Mesenchymal stem cell (in vitro differentiated cells and primary cell): ENCODE results near the gene PRDM1.

Source experiments
- DNase-seq: peaks from one replicate; pipeline ENCODE4 v3.0.0-alpha.2; 2013
- H2AFZ ChIP-seq: one replicate; pipeline ENCODE4 v1.6.1; 2013; ENCODE audit warnings: low read depth, mild to moderate bottlenecking, control low read depth, inconsistent platforms, low read length, moderate library complexity
- H2AK5ac ChIP-seq: 2 replicates; pipeline ENCODE4 v1.6.1; 2013; ENCODE audit warnings: low read length, moderate library complexity, mild to moderate bottlenecking, inconsistent platforms; ENCODE audit not compliant: severe bottlenecking
- H2BK120ac ChIP-seq: one replicate; pipeline ENCODE4 v1.6.1; 2013; ENCODE audit warnings: low read depth, mild to moderate bottlenecking, inconsistent platforms, low read length, moderate library complexity
- H2BK12ac ChIP-seq, 2 experiments: one replicate each; pipeline ENCODE4 v1.6.1; 2013; ENCODE audit warnings: inconsistent platforms in 2 of 2, low read length in 2 of 2, mild to moderate bottlenecking in 2 of 2, moderate library complexity in 2 of 2, control low read depth in 1 of 2
- H2BK15ac ChIP-seq: one replicate; pipeline ENCODE4 v1.6.1; 2013; ENCODE audit warnings: mild to moderate bottlenecking, low read depth, inconsistent platforms; ENCODE audit not compliant: poor library complexity, severe bottlenecking
- H2BK5ac ChIP-seq: 2 replicates; pipeline ENCODE4 v1.6.1; 2013; ENCODE audit warnings: low read depth, mild to moderate bottlenecking, low read length, control low read depth, inconsistent platforms; ENCODE audit not compliant: poor library complexity, severe bottlenecking
- H3K14ac ChIP-seq, 2 experiments: one replicate each; pipeline ENCODE4 v1.6.1; 2013; ENCODE audit warnings: inconsistent platforms in 2 of 2, low read length in 2 of 2, control low read depth in 1 of 2, mild to moderate bottlenecking in 1 of 2, moderate library complexity in 1 of 2
- H3K18ac ChIP-seq, 2 experiments: one replicate each; pipeline ENCODE4 v1.6.1; 2013; ENCODE audit warnings: inconsistent platforms in 2 of 2, low read length in 2 of 2, control low read depth in 1 of 2, low read depth in 1 of 2, mild to moderate bottlenecking in 1 of 2
- H3K23ac ChIP-seq, 2 experiments: one replicate each; pipeline ENCODE4 v1.6.1; 2013; ENCODE audit warnings: inconsistent platforms in 2 of 2, low read length in 2 of 2, mild to moderate bottlenecking in 2 of 2, moderate library complexity in 2 of 2, control low read depth in 1 of 2
- H3K27ac ChIP-seq: 2 replicates; pipeline ENCODE4 v1.5.1; 2013; ENCODE audit warnings: mild to moderate bottlenecking, moderate library complexity, low read length, control low read depth, inconsistent platforms; ENCODE audit not compliant: poor library complexity, severe bottlenecking
- H3K27me3 ChIP-seq, 2 experiments: 2 replicates each; pipeline versions ENCODE4 v1.6.1 to v1.7.0; 2013; ENCODE audit warnings: low read length in 2 of 2, mild to moderate bottlenecking in 2 of 2, moderate library complexity in 2 of 2, control low read depth in 1 of 2, inconsistent platforms in 1 of 2; ENCODE audit not compliant: control insufficient read depth in 1 of 2, insufficient read depth in 1 of 2
- H3K36me3 ChIP-seq, 2 experiments: 2 replicates each; pipeline versions ENCODE4 v1.6.1 to v1.7.0; 2013; ENCODE audit warnings: low read length in 2 of 2, control low read depth in 1 of 2, inconsistent platforms in 1 of 2, low read depth in 1 of 2, mild to moderate bottlenecking in 1 of 2; ENCODE audit not compliant: insufficient read depth in 2 of 2, control insufficient read depth in 1 of 2
- H3K4ac ChIP-seq, 2 experiments: one replicate each; pipeline ENCODE4 v1.6.1; 2013; ENCODE audit warnings: inconsistent platforms in 2 of 2, low read length in 2 of 2, mild to moderate bottlenecking in 2 of 2, moderate library complexity in 2 of 2, control low read depth in 1 of 2, low read depth in 1 of 2
- H3K4me1 ChIP-seq: 2 replicates; pipeline ENCODE4 v1.6.1; 2013; ENCODE audit warnings: low read depth, low read length, control low read depth; ENCODE audit not compliant: control insufficient read depth, insufficient read depth
- H3K4me2 ChIP-seq: 2 replicates; pipeline ENCODE4 v1.6.1; 2013; ENCODE audit warnings: low read length, mild to moderate bottlenecking, inconsistent platforms; ENCODE audit not compliant: poor library complexity, severe bottlenecking
- H3K4me3 ChIP-seq, 2 experiments: 2 replicates each; pipeline versions ENCODE4 v1.5.1 to v1.7.0; 2013; ENCODE audit warnings: low read length in 2 of 2, mild to moderate bottlenecking in 2 of 2, control low read depth in 1 of 2, low read depth in 1 of 2; ENCODE audit not compliant: insufficient read depth in 1 of 2
- H3K79me1 ChIP-seq: replicated peaks from 2 replicates; pipeline ENCODE4 v1.6.1; 2013; ENCODE audit warnings: mild to moderate bottlenecking, control low read depth, low read length, inconsistent platforms; ENCODE audit not compliant: poor library complexity, severe bottlenecking
- H3K9ac ChIP-seq: 2 replicates; pipeline ENCODE4 v1.7.0; 2013; ENCODE audit warnings: mild to moderate bottlenecking, low read length, moderate library complexity
- H3K9me3 ChIP-seq: 2 replicates; pipeline ENCODE4 v1.7.0; 2013; ENCODE audit warnings: mild to moderate bottlenecking, low read length; ENCODE audit not compliant: control insufficient read depth
- H4K8ac ChIP-seq: one replicate; pipeline ENCODE4 v1.6.1; 2013; ENCODE audit warnings: inconsistent platforms, mild to moderate bottlenecking, low read length, moderate library complexity
- H4K91ac ChIP-seq: one replicate; pipeline ENCODE4 v1.6.1; 2013; ENCODE audit warnings: mild to moderate bottlenecking, low read length, inconsistent platforms
- WGBS: methylation state at CpG from one replicate; pipeline ENCODE4 v1.1.7; 2013; ENCODE audit warnings: mixed read lengths; 5-methylcytosine and 5-hydroxymethylcytosine counted together

Gene PRDM1

DNA sequence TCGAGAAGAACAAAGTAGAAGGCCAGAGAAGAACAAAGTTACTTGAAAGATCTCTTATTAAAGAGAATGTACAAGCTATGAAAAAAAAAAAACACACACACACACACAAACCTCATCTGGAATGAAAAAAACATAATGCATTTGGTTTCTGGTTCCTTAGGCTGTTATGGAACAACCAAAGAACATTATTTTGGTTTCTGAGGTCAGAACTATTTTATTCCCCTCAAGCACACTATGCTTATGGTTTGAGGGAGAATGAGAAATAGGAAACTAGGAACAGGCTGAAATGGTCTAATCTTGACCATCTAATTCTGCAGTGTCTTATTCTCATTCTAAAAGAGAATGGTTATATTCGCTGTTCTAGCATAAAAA, 8.8 kb downstream of the PRDM1 start:
- no peak for DNase-seq
- Histone ChIP-seq H3K14ac (no peak overlapping the region), H3K27me3 (no peaks in the 10 kb centered on the region), H2BK5ac (no peak overlapping the region), H4K8ac (no peak overlapping the region), H3K9me3 (no peaks in the 10 kb centered on the region), H3K9ac (no peak overlapping the region), H2AK5ac (no peak overlapping the region), H3K23ac (no peak overlapping the region), H2AFZ (no peak overlapping the region), H3K4me3 (no peak overlapping the region), H3K79me1 (peaks cover 2% of the 10 kb centered on the region), H3K36me3 (peaks cover 0 to 33% of the 10 kb centered on the region in 2 experiments), H2BK120ac (no peak overlapping the region), H3K4me1 (peaks cover 6% of the 10 kb centered on the region), H3K18ac (peak overlapping the region in 1 of 2 experiments; percentile 62), H2BK12ac (no peak overlapping the region), H3K4ac (no peak overlapping the region), H4K91ac (no peak overlapping the region), H3K4me2 (no peak overlapping the region), H3K27ac (no peak overlapping the region), H2BK15ac (no peak overlapping the region)
- WGBS: no CpG with 5 or more reads among the region's 2 CpGs

DNA sequence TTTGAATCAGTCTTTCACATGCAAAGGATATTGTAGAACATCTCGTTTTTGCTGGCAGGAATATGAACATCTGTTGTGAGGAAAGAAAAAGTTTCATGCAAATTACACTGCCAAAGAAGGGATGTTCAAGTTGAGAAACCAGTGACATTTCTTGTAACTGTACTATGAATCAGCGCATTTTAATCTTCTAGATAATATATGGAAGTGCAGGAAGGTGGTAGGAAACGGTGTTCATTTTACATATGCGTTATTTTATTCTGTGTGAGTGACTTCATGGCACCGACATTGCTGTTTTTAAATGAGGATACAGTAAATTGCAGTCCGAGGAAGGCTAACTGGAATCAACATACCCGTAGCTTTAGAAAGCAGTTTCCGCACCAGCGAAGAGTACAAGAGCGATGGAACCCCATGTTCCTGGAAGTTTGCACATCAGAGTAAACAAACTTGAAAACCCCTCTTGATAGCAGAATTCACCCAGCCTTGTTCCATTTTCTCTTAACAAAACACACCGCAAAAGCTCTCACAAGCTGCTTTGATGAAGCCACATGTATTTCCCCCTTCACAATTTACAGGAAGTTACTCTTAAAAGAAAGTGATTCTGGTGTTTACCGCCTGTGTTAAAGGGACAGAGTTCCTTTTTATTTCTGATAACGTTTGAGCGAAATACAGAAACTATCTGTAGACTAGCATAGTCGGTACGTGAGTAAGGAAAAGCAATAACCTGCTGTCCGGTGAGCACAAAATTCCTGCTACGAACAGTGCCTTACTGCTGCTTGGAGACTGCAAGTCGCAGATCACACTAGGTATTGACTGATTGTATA, 11.5 kb downstream of the PRDM1 start:
- WGBS: 7% methylated on average over 18 of the region's 19 CpGs
- H3K27ac ChIP-seq: peak overlapping the region; percentile 76

DNA sequence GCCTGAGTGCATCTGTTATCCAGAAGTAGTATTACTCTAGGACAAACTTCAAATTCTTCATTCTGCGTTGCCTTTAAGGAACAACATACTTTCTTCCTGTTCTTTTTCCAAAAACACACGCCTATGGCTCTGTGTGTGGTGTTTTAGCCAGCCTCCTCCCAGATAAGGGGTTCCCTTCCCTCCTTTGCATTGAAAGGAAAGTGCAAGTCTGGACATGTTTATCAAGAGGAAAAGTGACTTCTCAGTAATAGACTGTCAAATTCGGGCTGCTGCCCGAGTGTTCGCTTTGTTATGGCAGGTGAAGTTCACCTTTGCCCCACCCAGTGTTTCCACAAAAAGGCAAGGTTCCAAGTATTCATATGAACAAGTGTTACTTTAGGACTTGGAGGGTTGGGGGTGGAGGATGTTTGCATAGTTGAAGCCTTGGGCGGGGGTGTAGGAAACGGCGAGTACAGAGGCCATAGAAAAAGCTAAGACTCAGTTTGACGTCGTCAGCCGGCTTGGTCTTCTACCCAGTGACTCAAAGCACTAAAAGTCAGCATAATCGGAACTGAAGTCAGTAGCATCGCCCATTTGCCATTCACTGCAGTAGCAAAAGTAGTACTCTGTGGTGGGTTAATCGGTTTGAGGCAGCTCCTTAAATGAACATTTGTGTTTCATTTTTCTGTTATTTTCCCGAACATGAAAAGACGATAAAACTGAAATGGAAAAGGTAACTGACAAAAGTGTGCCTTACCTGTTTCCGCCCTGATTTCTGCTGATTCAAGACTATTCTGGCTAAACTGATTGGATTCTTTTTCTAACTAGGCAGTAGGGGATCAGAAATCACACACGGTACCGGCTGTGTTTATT, 12.5 kb downstream of the PRDM1 start:
- Histone ChIP-seq H3K23ac (no peak overlapping the region), H3K4me1 (peaks cover 10% of the 10 kb centered on the region), H3K4ac (peak overlapping the region; percentile 39 to 95), H3K4me2 (peak overlapping the region; percentile 20), H2BK120ac (peak overlapping the region; percentile 85), H3K27me3 (no peaks in the 10 kb centered on the region), H3K18ac (peak overlapping the region; percentile 67 to 83), H2BK15ac (peak overlapping the region; percentile 41), H3K9ac (peak overlapping the region; percentile 94), H4K8ac (peak overlapping the region; percentile 78), H2AFZ (no peak overlapping the region), H3K4me3 (peak overlapping the region in 1 of 2 experiments; percentile 83), H3K27ac (peak overlapping the region; percentile 24), H3K9me3 (no peaks in the 10 kb centered on the region), H2BK5ac (peak overlapping the region; percentile 54), H2AK5ac (peak overlapping the region; percentile 61), H2BK12ac (peak overlapping the region; percentile 46 to 61), H4K91ac (peak overlapping the region; percentile 41), H3K14ac (no peak overlapping the region), H3K79me1 (no peaks in the 10 kb centered on the region), H3K36me3 (peaks cover 0 to 33% of the 10 kb centered on the region in 2 experiments)
- peak; percentile 83 for DNase-seq
- WGBS: 15% methylated on average over 19 of the region's 19 CpGs

More for the DNA sequence above, 11.5 kb downstream of the PRDM1 start:
- Histone ChIP-seq H3K79me1 (no peaks in the 10 kb centered on the region), H2BK15ac (no peak overlapping the region), H3K4me3 (peak overlapping the region in 1 of 2 experiments; percentile 83), H3K4me2 (peak overlapping the region; percentile 73), H3K4ac (peak overlapping the region; percentile 21 to 95), H3K27me3 (no peaks in the 10 kb centered on the region), H2BK5ac (peak overlapping the region; percentile 36), H2BK120ac (no peak overlapping the region), H4K91ac (no peak overlapping the region), H3K9ac (peak overlapping the region; percentile 94), H3K9me3 (no peaks in the 10 kb centered on the region), H3K36me3 (peaks cover 0 to 37% of the 10 kb centered on the region in 2 experiments), H2AK5ac (no peak overlapping the region), H3K4me1 (peaks cover 10% of the 10 kb centered on the region), H3K23ac (no peak overlapping the region), H4K8ac (no peak overlapping the region), H3K18ac (peak overlapping the region; percentile 67 to 88), H3K14ac (no peak overlapping the region), H2AFZ (no peak overlapping the region), H2BK12ac (peak overlapping the region in 1 of 2 experiments; percentile 61)
- DNase-seq: peak; percentile 76

DNA sequence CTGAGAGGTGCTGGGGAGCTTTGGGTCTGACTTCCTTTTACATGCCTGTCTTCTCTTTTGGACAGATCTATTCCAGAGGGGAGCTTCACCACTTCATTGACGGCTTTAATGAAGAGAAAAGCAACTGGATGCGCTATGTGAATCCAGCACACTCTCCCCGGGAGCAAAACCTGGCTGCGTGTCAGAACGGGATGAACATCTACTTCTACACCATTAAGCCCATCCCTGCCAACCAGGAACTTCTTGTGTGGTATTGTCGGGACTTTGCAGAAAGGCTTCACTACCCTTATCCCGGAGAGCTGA, 13.1 kb downstream of the PRDM1 start:
- Histone ChIP-seq H3K23ac (no peak overlapping the region), H2BK15ac (peak overlapping the region; percentile 41), H3K4ac (peak overlapping the region in 1 of 2 experiments; percentile 68), H4K91ac (peak overlapping the region; percentile 41), H2AK5ac (peak overlapping the region; percentile 61), H3K4me2 (no peak overlapping the region), H3K79me1 (no peaks in the 10 kb centered on the region), H2BK120ac (peak overlapping the region; percentile 85), H3K18ac (peak overlapping the region; percentile 13 to 83), H2AFZ (no peak overlapping the region), H4K8ac (peak overlapping the region; percentile 78), H3K9me3 (no peaks in the 10 kb centered on the region), H2BK12ac (peak overlapping the region; percentile 46 to 61), H2BK5ac (no peak overlapping the region), H3K4me1 (peaks cover 12% of the 10 kb centered on the region), H3K36me3 (peaks cover 0 to 36% of the 10 kb centered on the region in 2 experiments), H3K27me3 (no peaks in the 10 kb centered on the region), H3K4me3 (peak overlapping the region in 1 of 2 experiments; percentile 83), H3K14ac (no peak overlapping the region), H3K9ac (peak overlapping the region; percentile 94), H3K27ac (no peak overlapping the region)
- WGBS: 57% methylated on average over 7 of the region's 7 CpGs
- DNase-seq: peak; percentile 33
